NCI-H1105 treated with DMSO at 0.1 percent for 48 hours (cell line): Measurements from ENCODE around the gene RBM22.

Experiments
- DNase-seq: peaks from one replicate; lab custom pipeline; 2025; lab: John Stamatoyannopoulos, UW

Gene RBM22

DNA sequence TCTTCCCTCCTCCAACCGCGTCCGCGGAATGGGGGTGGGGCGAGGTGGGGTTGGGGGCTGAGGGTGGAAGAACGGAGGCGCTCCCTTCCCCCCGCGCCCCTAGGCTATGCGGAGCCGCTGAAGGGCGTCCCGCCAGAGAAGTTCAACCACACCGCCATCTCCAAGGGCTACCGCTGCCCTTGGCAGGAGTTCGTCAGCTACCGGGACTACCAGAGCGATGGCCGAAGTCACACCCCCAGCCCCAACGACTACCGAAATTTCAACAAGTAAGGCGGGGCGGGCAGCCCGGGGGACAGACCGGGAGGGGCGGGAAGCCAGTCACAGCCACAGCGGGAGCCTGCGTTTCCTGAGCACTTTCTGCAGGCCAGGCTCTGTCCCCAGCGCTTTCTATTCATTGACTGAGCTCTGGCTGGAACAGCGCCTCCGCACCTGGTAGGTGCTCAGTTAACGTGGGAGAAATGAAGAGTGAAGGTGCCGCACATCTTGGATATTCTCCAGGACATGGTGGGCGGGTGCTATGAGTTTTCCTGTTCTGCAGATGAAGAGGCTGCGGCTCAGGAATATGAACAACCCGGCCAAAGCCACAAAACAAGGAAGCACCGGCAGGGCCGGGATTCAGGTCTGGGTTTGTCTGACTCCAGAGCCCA, 28.5 kb downstream of the RBM22 start:
- no peak for DNase-seq

GRCh38 chr5:150671509-150672236, 29.2 kb downstream of the RBM22 start:
- no peak for DNase-seq

DNA sequence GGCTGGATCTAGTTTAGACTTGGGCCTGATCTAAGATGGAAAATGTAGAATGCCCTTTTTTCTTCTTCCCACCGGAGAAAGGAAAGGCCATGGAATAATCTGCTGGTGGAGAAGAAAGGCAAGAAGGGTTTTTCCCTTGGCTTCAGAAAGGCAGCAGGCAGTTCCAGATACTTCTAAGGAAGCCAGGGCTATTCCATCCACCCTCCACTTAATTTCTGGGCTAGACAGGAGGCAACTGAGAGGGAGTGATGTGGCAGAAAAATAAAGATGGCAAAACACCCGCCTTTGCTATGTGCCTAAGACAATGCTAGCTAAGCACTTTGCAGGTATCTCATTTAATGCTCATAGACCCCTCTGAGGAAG, 29.9 kb downstream of the RBM22 start:
- no peak for DNase-seq

GRCh38 chr5:150670275-150670947, 30.5 kb downstream of the RBM22 start:
- DNase-seq, result no peak

DNA sequence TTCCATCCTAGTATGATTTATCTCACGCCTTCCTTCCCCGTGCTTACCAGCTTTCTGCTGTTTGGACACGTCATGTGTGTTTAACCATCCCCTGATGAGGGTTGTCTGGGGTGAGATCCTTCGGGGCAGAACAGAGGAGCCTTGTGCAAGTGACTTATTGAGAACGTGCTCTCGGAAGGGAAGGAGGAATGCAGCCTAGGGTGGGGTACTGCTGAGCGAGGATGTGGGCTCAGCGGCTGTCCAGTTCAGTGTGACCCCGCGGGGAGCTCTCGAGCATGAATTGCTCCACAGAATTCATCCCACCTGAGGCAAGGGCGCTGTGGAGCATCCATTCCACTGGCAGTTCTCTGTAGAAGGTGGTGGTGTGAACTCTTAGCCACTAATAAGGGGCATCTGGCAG, 35.8 kb downstream of the RBM22 start:
- no peak for DNase-seq

GRCh38 chr5:150663936-150664335, 36.9 kb downstream of the RBM22 start:
- DNase-seq, result no peak

GRCh38 chr5:150662731-150663516, 37.9 kb downstream of the RBM22 start:
- no peak for DNase-seq

DNA sequence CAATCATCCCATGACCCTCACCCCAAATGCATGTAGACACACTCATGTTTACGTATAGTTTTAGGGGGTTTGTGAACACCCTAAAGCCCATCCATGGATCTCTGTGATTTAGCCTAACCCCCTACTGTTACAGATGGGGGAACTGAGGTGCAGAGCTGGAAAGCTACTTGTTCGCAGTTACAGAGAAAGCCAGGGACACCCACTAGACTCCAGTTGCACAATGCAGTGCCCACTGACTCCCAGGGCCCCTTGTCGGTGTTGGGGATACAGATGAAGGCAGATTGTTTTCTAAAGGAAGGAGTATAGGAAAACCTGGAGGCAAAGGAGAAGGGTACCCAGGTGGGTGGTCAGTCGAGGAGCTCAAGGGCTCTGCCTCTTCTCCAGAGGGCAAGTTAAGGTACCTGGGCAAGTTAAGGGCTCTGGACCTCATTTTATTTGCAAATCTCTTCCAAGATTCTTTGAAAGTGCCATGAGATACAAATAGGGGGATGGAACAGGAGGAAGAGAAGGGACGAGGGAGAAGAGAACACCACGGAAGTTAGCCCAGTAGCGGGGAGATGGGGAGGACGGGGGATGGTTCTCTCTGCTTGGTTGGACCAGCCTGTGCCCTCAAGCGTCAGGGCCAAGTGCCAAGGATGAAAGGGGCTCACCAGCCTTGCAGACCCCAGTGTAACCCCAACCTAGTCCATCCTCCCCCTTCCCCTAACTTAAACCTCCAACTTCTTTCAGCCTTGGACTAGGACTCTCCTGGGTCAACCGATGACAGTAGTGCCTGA, 38.9 kb downstream of the RBM22 start:
- DNase-seq, result no peak

DNA sequence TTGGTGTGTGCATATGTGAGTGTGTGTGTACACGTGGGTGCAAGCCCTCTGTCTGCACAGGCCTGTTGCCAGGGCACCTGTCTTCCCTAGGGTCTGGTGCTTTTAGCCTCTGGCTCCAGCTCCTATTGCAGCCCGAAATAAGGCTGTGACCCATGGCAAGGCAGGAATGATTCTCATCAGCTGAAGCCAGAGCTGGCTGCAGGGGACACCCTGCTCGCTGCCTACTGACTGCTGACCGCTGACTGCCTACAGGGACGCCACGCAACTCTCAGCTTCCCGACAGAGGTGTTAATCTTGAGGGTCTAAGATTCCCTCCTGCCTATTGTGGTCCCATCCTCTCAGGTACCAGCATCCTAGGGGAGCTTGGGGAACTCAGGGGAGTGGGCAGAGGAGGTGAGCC, 39.8 kb downstream of the RBM22 start, which contains the start of gene MYOZ3:
Gene MYOZ3 (plus strand): TSS at position 166 of the 400 bp plus-strand sequence. CDS start 1,691 bp downstream, outside the sequence.
- DNase-seq, result no peak

GRCh38 chr5:150660108-150660831, 40.6 kb downstream of the RBM22 start:
- no peak for DNase-seq

GRCh38 chr5:150659360-150660107, 41.3 kb downstream of the RBM22 start:
- DNase-seq, result no peak

- DNase-seq, result no peak
Measured at GRCh38 chr5:150658699-150659265, 42.1 kb downstream of the RBM22 start.

DNA sequence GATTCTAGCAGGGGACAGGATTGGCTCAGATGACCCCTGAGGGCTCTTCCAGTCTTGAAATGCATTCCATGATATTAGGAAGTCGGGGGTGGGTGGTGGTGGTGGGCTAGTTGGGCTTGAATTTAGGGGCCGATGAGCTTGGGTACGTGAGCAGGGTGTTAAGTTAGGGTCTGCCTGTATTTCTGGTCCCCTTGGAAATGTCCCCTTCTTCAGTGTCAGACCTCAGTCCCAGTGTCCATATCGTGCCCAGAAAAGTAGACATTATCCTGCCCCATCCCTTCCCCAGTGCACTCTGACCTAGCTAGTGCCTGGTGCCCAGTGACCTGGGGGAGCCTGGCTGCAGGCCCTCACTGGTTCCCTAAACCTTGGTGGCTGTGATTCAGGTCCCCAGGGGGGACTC, 42.7 kb downstream of the RBM22 start:
- DNase-seq, result no peak

- DNase-seq, result peak; percentile 64
Measured at GRCh38 chr5:150656191-150657132, 44.4 kb downstream of the RBM22 start.

GRCh38 chr5:150655221-150655620, 45.6 kb downstream of the RBM22 start:
- no peak for DNase-seq

GRCh38 chr5:150653762-150654556, 46.9 kb downstream of the RBM22 start:
- no peak for DNase-seq

GRCh38 chr5:150653145-150653761, 47.6 kb downstream of the RBM22 start:
- DNase-seq, result no peak
